HCT116 (cell line): Measurements from ENCODE around the gene FLNB. TPM values are rescaled to one million over a fixed set of nuclear protein-coding genes. Genes with fewer than 3 reads are reported as not detected.

Source experiments
- ATAC-seq: fragments of 200-7000 bp; cut with Tn5 transposase; 2 replicates; pipeline ENCODE4 v1.9.1; 2020; ENCODE audit warnings: mild to moderate bottlenecking, moderate library complexity
- BruUV-seq: library from RNA; stranded (reverse); fragments of 400-500 nt; replicated peaks from 2 replicates; lab custom pipeline; 2021; lab: Mats Ljungman, UMichigan
- CTCF ChIA-PET: fragments of 300-600 bp; sonication (Branson Sonifier 250); formaldehyde crosslinking; loops from one replicate; lab custom pipeline; 2021; ENCODE audit warnings: antibody characterized with exemption; lab: Charles Lee
- POLR2A ChIA-PET: fragments of 300-600, 350-600 bp; sonication (Branson Sonifier 250); formaldehyde crosslinking; loops from one replicate; lab custom pipeline; 2021; ENCODE audit warnings: antibody characterized with exemption; lab: Charles Lee
- RAD21 ChIA-PET, 2 experiments: fragments of 300-600 bp; sonication (Branson Sonifier 250); formaldehyde crosslinking; loops; one replicate each; lab custom pipeline; 2023; ENCODE audit warnings: low total read pairs in 2 of 2; ENCODE audit not compliant: uncharacterized antibody in 2 of 2, unreplicated experiment in 2 of 2, low non-redundant PET in 1 of 2; lab: Charles Lee
- DNase-seq: peaks from one replicate; pipeline ENCODE4 v3.0.0-alpha.2; 2010; ENCODE audit warnings: low read depth, low spot score
- H2AFZ ChIP-seq: fragments of 200-600 bp; shearing (Covaris generic), sonication (generic); 2 replicates; pipeline ENCODE4 v1.6.1; 2017; ENCODE audit warnings: low read depth, mixed run types, mixed read lengths, antibody characterized with exemption, low read length; ENCODE audit not compliant: poor library complexity, severe bottlenecking
- H3K27ac ChIP-seq: 2 replicates; pipeline ENCODE4 v1.5.1; 2012; ENCODE audit warnings: low read depth, low read length
- H3K27me3 ChIP-seq: fragments of 200-600 bp; sonication (generic); 2 replicates; pipeline ENCODE4 v1.6.1; 2016; ENCODE audit warnings: mixed run types, low read length, mixed read lengths; ENCODE audit not compliant: insufficient read depth
- H3K36me3 ChIP-seq, 2 experiments: fragments of 200-500 bp in 1 of 2; fragments of 200-600 bp in 1 of 2; sonication (Bioruptor generic) in 1 of 2; sonication (generic) in 1 of 2; 2 replicates each; pipeline versions ENCODE4 v1.5.1 to v1.6.1; 2014 to 2016; ENCODE audit warnings: low read length in 2 of 2, inconsistent platforms in 1 of 2, mixed read lengths in 1 of 2, mixed run types in 1 of 2; ENCODE audit not compliant: insufficient read depth in 2 of 2, control insufficient read depth in 1 of 2
- H3K4me1 ChIP-seq, 2 experiments: fragments of 200-600 bp in 1 of 2; sonication (generic) in 1 of 2; 2 replicates each; pipeline versions ENCODE4 v1.5.1 to v1.6.1; 2012 to 2017; ENCODE audit warnings: low read length in 2 of 2, inconsistent platforms in 1 of 2, mild to moderate bottlenecking in 1 of 2, mixed read lengths in 1 of 2, mixed run types in 1 of 2, moderate library complexity in 1 of 2; ENCODE audit not compliant: insufficient read depth in 2 of 2, control insufficient read depth in 1 of 2
- H3K4me2 ChIP-seq: fragments of 200-600 bp; sonication (generic); 2 replicates; pipeline ENCODE4 v1.6.1; 2017; ENCODE audit warnings: mixed run types, low read length, mixed read lengths
- H3K4me3 ChIP-seq, 2 experiments: fragments of 200-600 bp in 1 of 2; sonication (generic) in 1 of 2; replicated peaks in 1 of 2; 2 replicates each; pipeline ENCODE4 v1.5.1; 2011 to 2016; ENCODE audit warnings: low read length in 2 of 2, control low read depth in 1 of 2, low read depth in 1 of 2, mild to moderate bottlenecking in 1 of 2, mixed read lengths in 1 of 2, mixed run types in 1 of 2
- H3K79me2 ChIP-seq: fragments of 200-600 bp; sonication (generic); 2 replicates; pipeline ENCODE4 v1.6.1; 2017; ENCODE audit warnings: mild to moderate bottlenecking, mixed run types, low read length, moderate library complexity, mixed read lengths; ENCODE audit not compliant: insufficient read depth
- H3K9ac ChIP-seq: fragments of 200-600 bp; sonication (generic); 2 replicates; pipeline ENCODE4 v1.6.1; 2016; ENCODE audit warnings: low read length, mixed read lengths
- H3K9me2 ChIP-seq: fragments of 200-600 bp; sonication (generic), shearing (Covaris generic); 2 replicates; pipeline ENCODE4 v1.6.1; 2017; ENCODE audit warnings: mixed run types, mild to moderate bottlenecking, moderate library complexity; ENCODE audit not compliant: insufficient read depth
- H3K9me3 ChIP-seq, 2 experiments: fragments of 200-500 bp in 1 of 2; fragments of 200-600 bp in 1 of 2; sonication (Bioruptor generic) in 1 of 2; sonication (generic) in 1 of 2; 2 replicates each; pipeline ENCODE4 v1.6.1; 2014 to 2017; ENCODE audit warnings: low read length in 2 of 2, mixed read lengths in 2 of 2, inconsistent platforms in 1 of 2, low read depth in 1 of 2, mild to moderate bottlenecking in 1 of 2, mixed run types in 1 of 2, moderate library complexity in 1 of 2; ENCODE audit not compliant: control insufficient read depth in 1 of 2, insufficient read depth in 1 of 2
- H4K20me1 ChIP-seq: fragments of 200-600 bp; sonication (generic), shearing (Covaris generic); 2 replicates; pipeline ENCODE4 v1.6.1; 2017; ENCODE audit warnings: mixed run types, mild to moderate bottlenecking, moderate library complexity; ENCODE audit not compliant: insufficient read depth
- CBX3 ChIP-seq: IDR thresholded peaks from 2 replicates; pipeline ENCODE4 v1.6.1; 2012; ENCODE audit warnings: low read depth
- CTCF ChIP-seq, 3 experiments: fragments of 200-600 bp in 1 of 3; sonication (generic) in 1 of 3; IDR thresholded peaks in 2 of 3; conservative IDR thresholded peaks in 1 of 3; 2 replicates each; pipeline ENCODE4 v1.5.1; 2012 to 2017; ENCODE audit warnings: low read depth in 2 of 3, low read length in 2 of 3, antibody characterized with exemption in 1 of 3, borderline replicate concordance in 1 of 3, control low read depth in 1 of 3, mild to moderate bottlenecking in 1 of 3, mixed read lengths in 1 of 3, mixed run types in 1 of 3, moderate library complexity in 1 of 3; ENCODE audit not compliant: insufficient read depth in 1 of 3
- ELF1 ChIP-seq: IDR thresholded peaks from 2 replicates; pipeline ENCODE4 v1.6.1; 2012; ENCODE audit warnings: low read depth, borderline replicate concordance
- EZH2 ChIP-seq: fragments of 200-600 bp; sonication (generic); IDR thresholded peaks from 2 replicates; pipeline ENCODE4 v1.6.1; 2017; ENCODE audit warnings: antibody characterized with exemption, mixed run types
- EZH2phosphoT487 ChIP-seq: fragments of 200-600 bp; IDR thresholded peaks from 2 replicates; pipeline ENCODE4 v1.6.1; 2018; ENCODE audit warnings: antibody characterized with exemption, borderline replicate concordance
- FOSL1 ChIP-seq: IDR thresholded peaks from 2 replicates; pipeline ENCODE4 v1.6.1; 2012; ENCODE audit warnings: low read depth
- POLR2AphosphoS5 ChIP-seq: IDR thresholded peaks from 2 replicates; pipeline ENCODE4 v1.6.1; 2011; ENCODE audit warnings: mild to moderate bottlenecking, low read depth, low read length, moderate library complexity
- SP1 ChIP-seq: IDR thresholded peaks from 2 replicates; pipeline ENCODE4 v1.6.1; 2012; ENCODE audit warnings: low read depth
- SRF ChIP-seq: IDR thresholded peaks from 2 replicates; pipeline ENCODE4 v1.6.1; 2012; ENCODE audit warnings: low read depth
- TCF7L2 ChIP-seq: IDR thresholded peaks from 2 replicates; pipeline ENCODE4 v1.7.0; 2011; ENCODE audit warnings: borderline replicate concordance, inconsistent platforms; ENCODE audit not compliant: insufficient read depth, insufficient read length; ENCODE audit errors: extremely low read depth
- YY1 ChIP-seq: IDR thresholded peaks from 2 replicates; pipeline ENCODE4 v1.6.1; 2011; ENCODE audit warnings: low read length, low read depth, moderate library complexity, mild to moderate bottlenecking; ENCODE audit not compliant: insufficient replicate concordance; ENCODE audit errors: extremely low read depth
- ZBTB33 ChIP-seq: IDR thresholded peaks from 2 replicates; pipeline ENCODE4 v1.6.1; 2011; ENCODE audit warnings: mild to moderate bottlenecking, low read length, moderate library complexity; ENCODE audit not compliant: insufficient replicate concordance; ENCODE audit errors: extremely low read depth
- ZFX ChIP-seq: fragments of 450-650 bp; IDR thresholded peaks from 2 replicates; pipeline ENCODE4 v1.6.1; 2017
- ZNF274 ChIP-seq: fragments of 200-500 bp; sonication (Bioruptor generic); IDR thresholded peaks from 2 replicates; pipeline ENCODE4 v1.6.1; 2014; ENCODE audit warnings: mild to moderate bottlenecking, low read depth, low read length, inconsistent platforms
- intact Hi-C: fragments of 100-400 bp; cut with micrococcal nuclease; formaldehyde crosslinking; loops from 2 replicates; pipeline ENCODE4 v1.10.0; 2022
- total RNA-seq: library from RNA; stranded (reverse); gene quantifications from one replicate; pipeline ENCODE4 v1.2.1, GENCODE V29; 2021; ENCODE audit not compliant: unreplicated experiment
- TF ChIP-seq, protein P1 (sequence below): IDR thresholded peaks from 2 replicates; pipeline ENCODE4 v1.6.1; 2012

The FLNB gene
- total RNA-seq, 1 experiment from 2014 or later, result 116 TPM

DNA sequence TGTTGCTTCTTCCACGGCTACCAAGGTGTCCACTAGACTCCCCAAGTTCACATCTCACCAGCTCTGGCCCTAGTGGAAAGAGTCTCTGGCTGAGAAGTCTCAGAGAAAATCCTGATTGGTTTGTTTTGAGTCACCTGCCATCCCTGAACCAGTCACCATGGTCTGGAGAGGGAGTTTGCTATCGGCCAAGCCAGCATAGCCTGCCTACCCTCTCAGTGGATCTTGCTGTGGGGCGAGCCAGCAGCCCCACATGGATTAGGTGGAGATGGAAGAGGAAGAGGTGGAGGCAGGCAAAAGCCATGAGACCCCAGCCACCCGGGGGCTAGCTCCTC is 48.1 kb upstream of the FLNB start (continued):
- TF ChIP-seq POLR2AphosphoS5 (no peak), ZFX (no peak), ELF1 (no peak), TCF7L2 (no peak), ZNF274 (no peak), SRF (no peak), EZH2phosphoT487 (no peak), FOSL1 (no peak), YY1 (no peak), CBX3 (no peak)
- TF ChIP-seq, protein P1, sequence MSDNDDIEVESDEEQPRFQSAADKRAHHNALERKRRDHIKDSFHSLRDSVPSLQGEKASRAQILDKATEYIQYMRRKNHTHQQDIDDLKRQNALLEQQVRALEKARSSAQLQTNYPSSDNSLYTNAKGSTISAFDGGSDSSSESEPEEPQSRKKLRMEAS, result no peak

GRCh38 chr3:57961177-57961827 is 46.9 kb upstream of the FLNB start:
- ChIA-PET POLR2A (interaction anchor here (1.2 kb wide), 1 partner anchor 12 kb away, joined by 5 read pairs; no protein-coding TSS in a partner anchor), CTCF (interaction anchor here (1.1 to 1.2 kb wide), 4 partner anchors 43 to 345 kb away, joined by 3 read pairs; partner anchors contain the start of genes HTD2 and RPP14), RAD21 (interaction anchor here in 1 of 2 experiments (0.9 kb wide), 1 partner anchor 216 kb away, joined by 3 read pairs; no protein-coding TSS in a partner anchor)
- intact Hi-C loops, result loop anchor here (10.0 kb wide), 1 partner anchor 343 kb away; the partner anchor contains the start of genes HTD2 and RPP14
- no peak overlapping the region for H3K27ac ChIP-seq
- no peak for ATAC-seq
- no peak overlapping the region for H3K9ac ChIP-seq
- H3K9me2 ChIP-seq, result no peaks in the 10 kb centered on the region
- no peak overlapping the region for H3K4me3 ChIP-seq
- no peak overlapping the region for H2AFZ ChIP-seq
- no peaks in the 10 kb centered on the region for H3K27me3 ChIP-seq
- DNase-seq, result no peak
- H3K36me3 ChIP-seq, result no peaks in the 10 kb centered on the region
- BruUV-seq, result no TSS peak
- no peaks in the 10 kb centered on the region for H3K9me3 ChIP-seq
- H3K4me1 ChIP-seq, result peaks cover 8 to 16% of the 10 kb centered on the region in 2 experiments; a peak in 3 of 4 replicates
- no peaks in the 10 kb centered on the region for H4K20me1 ChIP-seq
- no peaks in the 10 kb centered on the region for H3K79me2 ChIP-seq
- no peak overlapping the region for H3K4me2 ChIP-seq
- TF ChIP-seq SP1, result no peak
- TF ChIP-seq POLR2AphosphoS5, result no peak
- TF ChIP-seq CBX3, result no peak
- TF ChIP-seq ZBTB33, result no peak
- no peak for TF ChIP-seq EZH2
- TF ChIP-seq, protein P1, result no peak
- TF ChIP-seq CTCF (IDR thresholded peaks at IDR 0.05 in 2 of 3, conservative IDR thresholded peaks at IDR 0.05 in 1 of 3; ENCODE audit: borderline replicate concordance in 1 of 3, insufficient read depth in 1 of 3, low read depth in 2 of 3, low read length in 2 of 3), result no peak
- no peak for TF ChIP-seq FOSL1
